K562 (cell line): ENCODE measurements around the gene POR. TPM values are rescaled to one million over a fixed set of nuclear protein-coding genes. Genes with fewer than 3 reads are reported as not detected.

Experiments
- ATF4 ChIP-seq: fragments of 450-650 bp; formaldehyde crosslinking; IDR thresholded peaks from 2 replicates; pipeline ENCODE4 v1.4.0; 2022; ENCODE audit warnings: mild to moderate bottlenecking, moderate library complexity
- CBFA2T3 ChIP-seq: fragments of 450-650 bp; IDR thresholded peaks from 2 replicates; pipeline ENCODE4 v1.6.1; 2017
- CGGBP1 ChIP-seq: fragments of 250-450 bp; sonication (Bioruptor Pico); IDR thresholded peaks from 2 replicates; pipeline ENCODE4 v1.9.0; 2021; ENCODE audit warnings: mild to moderate bottlenecking
- CREB3 ChIP-seq: fragments of 450-650 bp; conservative IDR thresholded peaks from 2 replicates; pipeline ENCODE4 v1.6.1; 2016; ENCODE audit warnings: missing genetic modification characterization, low read depth, mild to moderate bottlenecking, missing compliant biosample characterization, moderate library complexity
- E2F5 ChIP-seq: sonication (generic); formaldehyde crosslinking; IDR thresholded peaks from 2 replicates; pipeline ENCODE4 v1.8.0; 2022; ENCODE audit warnings: mild to moderate bottlenecking, missing genetic modification reagents
- ELF2 ChIP-seq: fragments of 250-450 bp; sonication (Bioruptor Pico); IDR thresholded peaks from 2 replicates; pipeline ENCODE4 v1.5.0; 2021; ENCODE audit warnings: mild to moderate bottlenecking
- FOXJ3 ChIP-seq: sonication (generic); formaldehyde crosslinking; IDR thresholded peaks from 2 replicates; pipeline ENCODE4 v1.4.0; 2020; ENCODE audit warnings: mild to moderate bottlenecking, missing genetic modification reagents
- FOXM1 ChIP-seq, 2 experiments: fragments of 450-650 bp in 1 of 2; sonication (generic) in 1 of 2; formaldehyde crosslinking in 1 of 2; IDR thresholded peaks; 2 replicates each; pipeline versions ENCODE4 v1.6.1 to v1.9.0; 2017 to 2022; ENCODE audit warnings: low read depth in 2 of 2, mild to moderate bottlenecking in 2 of 2, missing genetic modification reagents in 1 of 2, moderate library complexity in 1 of 2
- GABPA ChIP-seq: fragments of 200-800 bp; sonication (Bioruptor generic); conservative IDR thresholded peaks from 2 replicates; pipeline ENCODE4 v1.6.1; 2016; ENCODE audit warnings: low read depth, missing genetic modification characterization, missing compliant biosample characterization
- GTF2F1 ChIP-seq: IDR thresholded peaks from 2 replicates; pipeline ENCODE4 v1.6.1; 2011; ENCODE audit warnings: low read depth, low read length, improper control_type of control experiment
- HOXB6 ChIP-seq: fragments of 250-450 bp; sonication (Bioruptor Pico); IDR thresholded peaks from 2 replicates; pipeline ENCODE4 v1.5.1; 2022; ENCODE audit warnings: mild to moderate bottlenecking, borderline replicate concordance
- HSF4 ChIP-seq: fragments of 250-450 bp; sonication (Bioruptor Pico); IDR thresholded peaks from 2 replicates; pipeline ENCODE4 v2.1.2; 2022; ENCODE audit warnings: mild to moderate bottlenecking, moderate library complexity, borderline replicate concordance
- MECOM ChIP-seq: fragments of 250-450 bp; sonication (Bioruptor Pico); IDR thresholded peaks from 2 replicates; pipeline ENCODE4 v1.8.0; 2022; ENCODE audit warnings: inconsistent platforms
- MIER1 ChIP-seq: fragments of 450-650 bp; IDR thresholded peaks from 2 replicates; pipeline ENCODE4 v1.6.1; 2016; ENCODE audit warnings: antibody characterized with exemption, mild to moderate bottlenecking, low read depth
- NUFIP1 ChIP-seq: fragments of 450-650 bp; IDR thresholded peaks from 2 replicates; pipeline ENCODE4 v1.6.1; 2018; ENCODE audit not compliant: partially characterized antibody
- PHF8 ChIP-seq: fragments of 200-600 bp; sonication (generic); IDR thresholded peaks from 2 replicates; pipeline ENCODE4 v1.6.1; 2012; ENCODE audit warnings: mixed run types, mild to moderate bottlenecking, inconsistent platforms, low read length, moderate library complexity, borderline replicate concordance
- POLR2A ChIP-seq: fragments of 450-650 bp; conservative IDR thresholded peaks from 2 replicates; pipeline ENCODE4 v1.6.1; 2016
- POLR2AphosphoS5 ChIP-seq: IDR thresholded peaks from 2 replicates; pipeline ENCODE4 v1.6.1; 2011; ENCODE audit warnings: mild to moderate bottlenecking, low read depth, low read length, moderate library complexity; ENCODE audit not compliant: control insufficient read depth, insufficient read depth
- POU5F1 ChIP-seq: fragments of 150-350 bp; IDR thresholded peaks from 2 replicates; pipeline ENCODE4 v1.6.1; 2014; ENCODE audit warnings: borderline replicate concordance, low read length, low read depth, mild to moderate bottlenecking; ENCODE audit not compliant: partially characterized antibody
- PPARD ChIP-seq: fragments of 250-450 bp; sonication (Bioruptor Pico); IDR thresholded peaks from 2 replicates; pipeline ENCODE4 v1.8.0; 2022; ENCODE audit warnings: inconsistent platforms, mild to moderate bottlenecking, moderate library complexity
- SIRT6 ChIP-seq: IDR thresholded peaks from one replicate; pipeline ENCODE4 v1.6.1; 2012; ENCODE audit warnings: low read depth, mild to moderate bottlenecking, control low read depth, inconsistent platforms, low read length, moderate library complexity
- SOX6 ChIP-seq: fragments of 450-650 bp; IDR thresholded peaks from 2 replicates; pipeline ENCODE4 v1.6.1; 2014; ENCODE audit warnings: mild to moderate bottlenecking
- TARDBP ChIP-seq: fragments of 450-650 bp; IDR thresholded peaks from 2 replicates; pipeline ENCODE4 v1.6.1; 2016
- TEAD2 ChIP-seq: fragments of 450-650 bp; IDR thresholded peaks from 2 replicates; pipeline ENCODE4 v1.6.1; 2016; ENCODE audit warnings: missing genetic modification characterization, control low read depth, missing compliant biosample characterization
- ZC3H4 ChIP-seq: sonication (generic); formaldehyde crosslinking; IDR thresholded peaks from 2 replicates; pipeline ENCODE4 v1.9.0; 2021; ENCODE audit warnings: missing genetic modification reagents, borderline replicate concordance
- ZNF140 ChIP-seq: fragments of 250-450 bp; sonication (Bioruptor Pico); IDR thresholded peaks from 2 replicates; pipeline ENCODE4 v1.8.0; 2021; ENCODE audit warnings: moderate library complexity, mild to moderate bottlenecking, inconsistent platforms
- ZNF282 ChIP-seq: sonication (generic); formaldehyde crosslinking; IDR thresholded peaks from 2 replicates; pipeline ENCODE4 v1.8.1; 2023; ENCODE audit warnings: missing genetic modification reagents
- polyA plus RNA-seq, 8 experiments: library from polyadenylated mRNA; depleted of rRNA in 4 of 8; stranded (reverse) in 5 of 8; unstranded in 3 of 8; fragments of >200 nt; fragmentation: Nextera tagmentation in 2 of 8; fragmentation: Illumina TruSeq in 1 of 8; extraction: Ambion mirVana in 2 of 8; extraction: Trizol in 1 of 8; gene quantifications; 2 replicates each; pipeline versions ENCODE4 v1.2.1 to v1.2.3, GENCODE V29; 2011 to 2014; ENCODE audit warnings: inconsistent platforms in 1 of 8, missing spikeins in 1 of 8
- total RNA-seq, 7 experiments: library from RNA; depleted of rRNA in 6 of 7; stranded (reverse); fragments of >200 nt in 6 of 7; fragmentation: Illumina TruSeq in 2 of 7; extraction: Trizol in 2 of 7; gene quantifications; 2 replicates each; pipeline versions ENCODE4 v1.2.1 to v1.2.3, GENCODE V29; 2011 to 2021; ENCODE audit warnings: low replicate concordance in 1 of 7

Gene POR
- total and polyA plus RNA-seq, 9 of the 15 experiments (the other 6 are each of a cell fraction or from before 2014, with no cell fraction given) = 4.7 to 142 (median 40.8) TPM

GRCh38 chr7:76016191-76016947, 101.4 kb downstream of the POR start (continued):
- TF ChIP-seq ZNF282 (CRISPR knock-in tag) (no peak), ATF4 (CRISPR knock-in tag) (no peak), TEAD2 (tag) (no peak), MIER1 (no peak), ZC3H4 (no peak), FOXJ3 (no peak), POU5F1 (no peak), PHF8 (no peak), SIRT6 (no peak), GTF2F1 (no peak), FOXM1 (IDR thresholded peaks at IDR 0.05; ENCODE audit: low read depth) (no peak), FOXM1 (CRISPR knock-in tag; IDR thresholded peaks at IDR 0.05; ENCODE audit: low read depth) (no peak), HSF4 (no peak), SOX6 (no peak), MECOM (CRISPR knock-in tag) (peak; percentile 66; the same call in 1 of the 2 replicates), ELF2 (no peak), HOXB6 (peak; percentile 95), NUFIP1 (no peak), CGGBP1 (CRISPR knock-in tag) (no peak), CBFA2T3 (no peak), ZNF140 (CRISPR knock-in tag) (peak; percentile 97), GABPA (no peak), POLR2A (no peak), TARDBP (no peak), CREB3 (tag) (no peak), PPARD (CRISPR knock-in tag) (peak; percentile 96), E2F5 (CRISPR knock-in tag) (no peak), POLR2AphosphoS5 (no peak)
